ENCODE results near the gene CST9L. TPM values are rescaled to one million over a fixed set of nuclear protein-coding genes. Genes with fewer than 3 reads are reported as not detected.

CST9L gene, protein sequence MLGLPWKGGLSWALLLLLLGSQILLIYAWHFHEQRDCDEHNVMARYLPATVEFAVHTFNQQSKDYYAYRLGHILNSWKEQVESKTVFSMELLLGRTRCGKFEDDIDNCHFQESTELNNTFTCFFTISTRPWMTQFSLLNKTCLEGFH
- not detected for polyA plus RNA-seq (2013, experiment 1 of 2)
- polyA plus RNA-seq (2013, experiment 2 of 2): not detected

DNA sequence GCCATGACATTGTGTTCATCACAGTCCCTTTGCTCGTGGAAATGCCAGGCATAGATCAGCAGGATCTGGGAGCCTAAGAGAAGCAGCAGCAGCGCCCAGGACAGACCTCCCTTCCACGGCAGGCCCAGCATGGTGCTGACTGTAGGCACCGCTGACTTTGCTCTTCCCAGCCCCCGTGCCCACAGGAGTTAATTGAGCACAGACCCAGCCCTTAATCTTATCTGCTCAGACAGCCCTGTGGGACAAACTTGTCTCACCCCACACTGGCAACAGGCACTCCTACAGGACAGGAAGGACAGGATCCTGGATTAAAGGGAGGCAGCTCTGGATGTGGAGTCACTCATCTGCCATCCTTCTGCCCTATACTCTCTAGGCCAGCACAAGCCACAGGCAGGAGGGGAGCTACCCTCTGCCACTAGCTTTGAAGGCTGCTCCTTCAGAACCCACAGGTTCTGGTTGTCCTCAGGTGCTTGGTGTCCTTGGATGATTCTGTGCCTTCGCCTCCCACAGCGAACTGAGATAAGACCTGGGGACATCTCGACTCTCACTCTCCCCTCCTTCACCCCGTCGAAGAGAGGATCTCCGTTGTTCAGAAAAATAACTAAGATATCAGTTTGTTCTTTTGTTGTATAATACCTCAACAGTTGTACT lies at the start of gene CST9L:
Gene CST9L (minus strand): TSS at position 165 of the 651 bp plus-strand sequence. CDS start 34 bp downstream, at position 131.
- Histone ChIP-seq H3K27ac (replicated peaks; ENCODE audit: low read length) (no peak within 1 kb of the TSS), H2BK5ac (ENCODE audit: low read length) (no peak within 1 kb of the TSS), H3K79me1 (ENCODE audit: low read depth, low read length) (no peaks in the 10 kb centered on the region), H2BK15ac (ENCODE audit: low read length) (no peak within 1 kb of the TSS), H3K4me2 (ENCODE audit: insufficient read depth, low read length, poor library complexity, severe bottlenecking) (no peak within 1 kb of the TSS), H4K8ac (ENCODE audit: low read depth, low read length) (no peak within 1 kb of the TSS), H2AK5ac (ENCODE audit: low read depth, low read length) (no peak within 1 kb of the TSS), H3K36me3 (replicated peaks in 1 of 2; ENCODE audit: control insufficient read depth in 2 of 2, insufficient read depth in 2 of 2, low read length in 2 of 2) (no peaks in the 10 kb centered on the region), H3K9me3 (replicated peaks in 1 of 2; ENCODE audit: control insufficient read depth in 2 of 2, insufficient read depth in 1 of 2, low read depth in 1 of 2, low read length in 2 of 2) (no peaks in the 10 kb centered on the region), H2BK120ac (ENCODE audit: low read depth, low read length) (no peak within 1 kb of the TSS), H2AFZ (ENCODE audit: low read length) (no peak within 1 kb of the TSS), H3K18ac (ENCODE audit: low read length) (peak within 1 kb of the TSS; percentile 18), H2BK12ac (ENCODE audit: low read length) (no peak within 1 kb of the TSS), H4K91ac (ENCODE audit: low read depth, low read length, poor library complexity) (no peak within 1 kb of the TSS), H3K4me3 (ENCODE audit: low read length in 2 of 2) (no peak within 1 kb of the TSS), H3K14ac (ENCODE audit: low read length) (peak within 1 kb of the TSS; percentile 3), H3K23ac (ENCODE audit: low read depth, low read length, poor library complexity) (no peak within 1 kb of the TSS), H3K4me1 (ENCODE audit: control insufficient read depth in 2 of 2, insufficient read depth in 1 of 2, low read depth in 1 of 2, low read length in 2 of 2) (no peaks in the 10 kb centered on the region), H3K4ac (ENCODE audit: low read length) (no peak within 1 kb of the TSS), H3K9ac (ENCODE audit: low read depth, low read length, poor library complexity) (no peak within 1 kb of the TSS), H3K27me3 (ENCODE audit: control insufficient read depth in 3 of 3, insufficient read depth in 3 of 3, low read depth in 1 of 3, low read length in 3 of 3) (peaks cover 0 to 3% (median 0%) of the 10 kb centered on the region in 3 experiments)
- WGBS, 2 donors (ENCODE audit: extremely low coverage in 2 of 2, insufficient read length in 2 of 2, insufficient replicate concordance in 1 of 2): no CpG with 5 or more reads among the region's 11 CpGs
- DNase-seq (ENCODE audit: low spot score): no peak

DNA sequence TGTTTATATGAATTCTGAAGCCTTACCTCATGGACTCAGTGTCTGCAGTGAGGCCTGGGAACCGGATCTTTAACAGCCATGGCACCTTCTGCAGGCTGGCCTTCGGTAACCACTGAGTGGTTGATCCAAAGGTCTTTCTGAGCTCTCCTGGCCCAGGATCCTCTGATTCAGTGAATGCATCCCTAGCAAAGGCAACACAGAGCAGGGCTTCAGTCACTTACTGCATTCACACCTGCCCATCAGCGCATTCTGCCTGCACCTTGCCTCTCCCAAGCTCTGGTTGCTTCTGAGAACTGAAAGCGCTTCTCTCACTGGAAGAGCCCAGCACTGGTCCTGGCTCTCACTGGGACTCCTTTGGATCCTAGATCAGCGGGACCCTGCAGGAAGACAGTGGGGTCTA lies 45.9 kb upstream of the CST9L start:
- Histone ChIP-seq H3K9ac (ENCODE audit: low read depth, low read length, poor library complexity) (no peak overlapping the region), H4K91ac (ENCODE audit: low read depth, low read length, poor library complexity) (no peak overlapping the region), H3K23ac (ENCODE audit: low read depth, low read length, poor library complexity) (no peak overlapping the region), H3K4me1 (ENCODE audit: control insufficient read depth in 2 of 2, insufficient read depth in 1 of 2, low read depth in 1 of 2, low read length in 2 of 2) (peaks cover 0 to 3% of the 10 kb centered on the region in 2 donors), H2BK5ac (ENCODE audit: low read length) (no peak overlapping the region), H3K27me3 (ENCODE audit: control insufficient read depth in 3 of 3, insufficient read depth in 3 of 3, low read depth in 1 of 3, low read length in 3 of 3) (peaks cover 0 to 6% (median 0%) of the 10 kb centered on the region in 3 experiments), H3K9me3 (replicated peaks in 1 of 2; ENCODE audit: control insufficient read depth in 2 of 2, insufficient read depth in 1 of 2, low read depth in 1 of 2, low read length in 2 of 2) (no peaks in the 10 kb centered on the region), H3K14ac (ENCODE audit: low read length) (peak overlapping the region; percentile 47), H3K4me2 (ENCODE audit: insufficient read depth, low read length, poor library complexity, severe bottlenecking) (no peak overlapping the region), H2BK12ac (ENCODE audit: low read length) (no peak overlapping the region), H2BK15ac (ENCODE audit: low read length) (no peak overlapping the region), H3K36me3 (replicated peaks in 1 of 2; ENCODE audit: control insufficient read depth in 2 of 2, insufficient read depth in 2 of 2, low read length in 2 of 2) (no peaks in the 10 kb centered on the region), H3K79me1 (ENCODE audit: low read depth, low read length) (no peaks in the 10 kb centered on the region), H3K18ac (ENCODE audit: low read length) (no peak overlapping the region), H3K4me3 (ENCODE audit: low read length in 2 of 2) (no peak overlapping the region), H2BK120ac (ENCODE audit: low read depth, low read length) (no peak overlapping the region), H4K8ac (ENCODE audit: low read depth, low read length) (no peak overlapping the region), H3K27ac (replicated peaks; ENCODE audit: low read length) (no peak overlapping the region), H2AK5ac (ENCODE audit: low read depth, low read length) (no peak overlapping the region), H3K4ac (ENCODE audit: low read length) (no peak overlapping the region), H2AFZ (ENCODE audit: low read length) (no peak overlapping the region)
- no CpG with 5 or more reads among the region's 5 CpGs for WGBS, 2 donors (ENCODE audit: extremely low coverage in 2 of 2, insufficient read length in 2 of 2, insufficient replicate concordance in 1 of 2)
- DNase-seq (ENCODE audit: low spot score): no peak

DNA sequence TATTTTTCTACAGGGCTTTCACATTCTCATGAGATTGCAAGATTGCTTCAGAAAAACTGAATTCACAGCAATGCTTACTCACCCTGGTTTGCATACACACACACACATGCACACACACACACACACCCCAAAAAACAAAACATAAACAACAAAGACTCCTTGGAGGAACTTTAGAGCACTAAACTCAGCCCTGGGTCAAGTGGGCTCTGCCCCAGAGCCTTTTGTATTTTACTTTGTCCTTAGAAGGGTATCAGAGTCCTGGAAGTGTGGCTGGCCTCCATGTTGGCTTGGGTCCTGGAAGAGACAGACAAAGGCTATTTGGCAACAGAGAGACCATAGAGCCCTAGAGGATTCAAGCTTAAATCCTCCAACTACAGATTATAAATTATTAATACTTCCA lies 45.4 kb upstream of the CST9L start:
- Histone ChIP-seq H2BK5ac (ENCODE audit: low read length) (no peak overlapping the region), H2AFZ (ENCODE audit: low read length) (no peak overlapping the region), H3K27ac (replicated peaks; ENCODE audit: low read length) (no peak overlapping the region), H4K8ac (ENCODE audit: low read depth, low read length) (no peak overlapping the region), H3K27me3 (ENCODE audit: control insufficient read depth in 3 of 3, insufficient read depth in 3 of 3, low read depth in 1 of 3, low read length in 3 of 3) (peaks cover 0 to 6% (median 0%) of the 10 kb centered on the region in 3 experiments), H3K14ac (ENCODE audit: low read length) (no peak overlapping the region), H3K36me3 (replicated peaks in 1 of 2; ENCODE audit: control insufficient read depth in 2 of 2, insufficient read depth in 2 of 2, low read length in 2 of 2) (no peaks in the 10 kb centered on the region), H3K4me3 (ENCODE audit: low read length in 2 of 2) (no peak overlapping the region), H2BK15ac (ENCODE audit: low read length) (no peak overlapping the region), H3K4me2 (ENCODE audit: insufficient read depth, low read length, poor library complexity, severe bottlenecking) (no peak overlapping the region), H2BK120ac (ENCODE audit: low read depth, low read length) (no peak overlapping the region), H3K9me3 (replicated peaks in 1 of 2; ENCODE audit: control insufficient read depth in 2 of 2, insufficient read depth in 1 of 2, low read depth in 1 of 2, low read length in 2 of 2) (no peaks in the 10 kb centered on the region), H3K79me1 (ENCODE audit: low read depth, low read length) (no peaks in the 10 kb centered on the region), H3K4me1 (ENCODE audit: control insufficient read depth in 2 of 2, insufficient read depth in 1 of 2, low read depth in 1 of 2, low read length in 2 of 2) (peaks cover 0 to 5% of the 10 kb centered on the region in 2 donors), H4K91ac (ENCODE audit: low read depth, low read length, poor library complexity) (no peak overlapping the region), H3K9ac (ENCODE audit: low read depth, low read length, poor library complexity) (no peak overlapping the region), H2AK5ac (ENCODE audit: low read depth, low read length) (no peak overlapping the region), H3K4ac (ENCODE audit: low read length) (no peak overlapping the region), H3K18ac (ENCODE audit: low read length) (no peak overlapping the region), H3K23ac (ENCODE audit: low read depth, low read length, poor library complexity) (no peak overlapping the region), H2BK12ac (ENCODE audit: low read length) (no peak overlapping the region)
- DNase-seq (ENCODE audit: low spot score): no peak

DNA sequence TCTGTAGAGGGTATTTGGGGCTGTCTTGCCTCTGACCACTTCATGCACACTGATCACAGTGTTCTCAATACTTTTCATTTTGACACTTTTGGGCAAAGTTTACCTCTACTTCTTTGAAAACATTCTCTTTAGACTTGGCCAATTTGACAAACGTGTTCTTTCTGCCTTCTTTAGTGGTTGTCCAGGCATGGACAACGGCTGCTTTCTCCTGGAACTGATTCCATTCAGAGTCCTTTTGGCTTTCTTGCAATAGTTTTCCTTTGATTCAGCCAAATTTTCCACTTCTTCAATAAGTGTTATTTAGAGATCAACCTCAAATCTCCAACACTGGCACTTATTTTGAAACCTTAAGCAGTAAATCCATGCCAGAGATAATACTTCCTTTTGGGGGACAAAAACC lies 44.1 kb upstream of the CST9L start:
- Histone ChIP-seq H3K4me2 (ENCODE audit: insufficient read depth, low read length, poor library complexity, severe bottlenecking) (no peak overlapping the region), H3K18ac (ENCODE audit: low read length) (no peak overlapping the region), H3K4me1 (ENCODE audit: control insufficient read depth in 2 of 2, insufficient read depth in 1 of 2, low read depth in 1 of 2, low read length in 2 of 2) (peaks cover 0 to 8% of the 10 kb centered on the region in 2 donors), H3K4ac (ENCODE audit: low read length) (no peak overlapping the region), H4K91ac (ENCODE audit: low read depth, low read length, poor library complexity) (no peak overlapping the region), H3K27me3 (ENCODE audit: control insufficient read depth in 3 of 3, insufficient read depth in 3 of 3, low read depth in 1 of 3, low read length in 3 of 3) (peaks cover 0 to 19% (median 0%) of the 10 kb centered on the region in 3 experiments), H3K23ac (ENCODE audit: low read depth, low read length, poor library complexity) (no peak overlapping the region), H4K8ac (ENCODE audit: low read depth, low read length) (no peak overlapping the region), H3K9me3 (replicated peaks in 1 of 2; ENCODE audit: control insufficient read depth in 2 of 2, insufficient read depth in 1 of 2, low read depth in 1 of 2, low read length in 2 of 2) (no peaks in the 10 kb centered on the region), H3K4me3 (ENCODE audit: low read length in 2 of 2) (no peak overlapping the region), H2BK5ac (ENCODE audit: low read length) (no peak overlapping the region), H2BK15ac (ENCODE audit: low read length) (no peak overlapping the region), H2AK5ac (ENCODE audit: low read depth, low read length) (no peak overlapping the region), H2BK120ac (ENCODE audit: low read depth, low read length) (no peak overlapping the region), H3K36me3 (replicated peaks in 1 of 2; ENCODE audit: control insufficient read depth in 2 of 2, insufficient read depth in 2 of 2, low read length in 2 of 2) (no peaks in the 10 kb centered on the region), H3K9ac (ENCODE audit: low read depth, low read length, poor library complexity) (no peak overlapping the region), H3K27ac (replicated peaks; ENCODE audit: low read length) (no peak overlapping the region), H3K14ac (ENCODE audit: low read length) (no peak overlapping the region), H2BK12ac (ENCODE audit: low read length) (no peak overlapping the region), H3K79me1 (ENCODE audit: low read depth, low read length) (no peaks in the 10 kb centered on the region), H2AFZ (ENCODE audit: low read length) (no peak overlapping the region)
- WGBS, 2 donors (ENCODE audit: extremely low coverage in 2 of 2, insufficient read length in 2 of 2, insufficient replicate concordance in 1 of 2): no CpG with 5 or more reads among the region's 2 CpGs
- no peak for DNase-seq (ENCODE audit: low spot score)
